K562 (cell line): ENCODE data around the gene TTC28. TPM values are rescaled to one million over a fixed set of nuclear protein-coding genes. Genes with fewer than 3 reads are reported as not detected.

Experiments
- ATAC-seq: fragments of 200-7000 bp; cut with Tn5 transposase; 3 replicates; pipeline ENCODE4 v1.9.1; 2020; ENCODE audit warnings: moderate library complexity
- BruUV-seq: library from RNA; stranded (reverse); fragments of 400-500 nt; replicated peaks from 2 replicates; lab custom pipeline; 2021; lab: Mats Ljungman, UMichigan
- CTCF ChIA-PET: fragments of 300-600 bp; formaldehyde crosslinking; extraction: SDS; loops from one replicate; lab custom pipeline; 2021; ENCODE audit warnings: low intra/inter-chr PET ratio; lab: Yijun Ruan, JAX
- POLR2A ChIA-PET: fragments of 300-600, 350-650 bp; sonication (Branson Sonifier 250); formaldehyde crosslinking; extraction: SDS; loops from one replicate; lab custom pipeline; 2021; ENCODE audit warnings: antibody characterized with exemption, inconsistent platforms; lab: Yijun Ruan, JAX
- DNase-seq, 4 experiments: peaks; one replicate each; pipeline versions ENCODE4 v3.0.0 to v3.0.0-alpha.2; 2011 to 2018; ENCODE audit warnings: low spot score in 3 of 4, mixed read lengths in 3 of 4; ENCODE audit errors: extremely low read depth in 1 of 4
- FAIRE-seq: peaks from 2 replicates; lab custom pipeline; 2011; peaks lifted over from hg19 to GRCh38; lab: Jason Lieb, UNC
- H2AFZ ChIP-seq: 2 replicates; pipeline ENCODE4 v1.6.0; 2011; ENCODE audit warnings: low read depth, low read length, control low read depth, inconsistent platforms
- H3K27ac ChIP-seq: fragments of 200-600 bp; 3 replicates; pipeline ENCODE4 v1.8.0; 2011; ENCODE audit warnings: low read depth, mild to moderate bottlenecking, control low read depth, inconsistent platforms, low read length, moderate library complexity, mixed read lengths; ENCODE audit errors: extremely low read depth
- H3K27me3 ChIP-seq, 2 experiments: fragments of 300-600 bp in 1 of 2; 2 replicates in 1 of 2; 3 replicates in 1 of 2; pipeline versions ENCODE4 v1.6.0 to v1.8.0; 2011; ENCODE audit warnings: inconsistent platforms in 2 of 2, low read length in 2 of 2, mild to moderate bottlenecking in 1 of 2, mixed read lengths in 1 of 2, moderate library complexity in 1 of 2; ENCODE audit not compliant: control insufficient read depth in 2 of 2, insufficient read depth in 2 of 2
- H3K36me3 ChIP-seq: fragments of 300-600 bp; 3 replicates; pipeline ENCODE4 v1.8.0; 2011; ENCODE audit warnings: mild to moderate bottlenecking, low read length, inconsistent platforms; ENCODE audit not compliant: control insufficient read depth, insufficient read depth
- H3K4me1 ChIP-seq, 2 experiments: fragments of 200-600 bp in 1 of 2; replicated peaks in 1 of 2; 2 replicates in 1 of 2; 3 replicates in 1 of 2; pipeline versions ENCODE4 v1.5.1 to v1.8.0; 2011; ENCODE audit warnings: inconsistent platforms in 2 of 2, low read length in 2 of 2, mild to moderate bottlenecking in 1 of 2, mixed read lengths in 1 of 2, moderate library complexity in 1 of 2; ENCODE audit not compliant: control insufficient read depth in 2 of 2, insufficient read depth in 2 of 2
- H3K4me2 ChIP-seq: 2 replicates; pipeline ENCODE4 v1.6.1; 2011; ENCODE audit warnings: low read length, control low read depth, inconsistent platforms, mixed read lengths; ENCODE audit not compliant: insufficient read depth
- H3K4me3 ChIP-seq: fragments of 200-600 bp; sonication (generic), shearing (Covaris generic); 2 replicates; pipeline ENCODE4 v1.5.1; 2016; ENCODE audit warnings: control low read depth, inconsistent platforms
- H3K79me2 ChIP-seq: fragments of 200-600 bp; 3 replicates; pipeline ENCODE4 v1.8.0; 2011; ENCODE audit warnings: low read length, inconsistent platforms; ENCODE audit not compliant: control insufficient read depth, insufficient read depth
- H3K9ac ChIP-seq, 2 experiments: 2 replicates each; pipeline versions ENCODE4 v1.6.0 to v1.6.1; 2011; ENCODE audit warnings: low read depth in 2 of 2, low read length in 2 of 2, control low read depth in 1 of 2, inconsistent platforms in 1 of 2, mild to moderate bottlenecking in 1 of 2, mixed read lengths in 1 of 2; ENCODE audit not compliant: insufficient read depth in 1 of 2
- H3K9me1 ChIP-seq: one replicate; pipeline ENCODE4 v1.6.0; 2011; ENCODE audit warnings: inconsistent platforms, mild to moderate bottlenecking, low read length, moderate library complexity; ENCODE audit not compliant: control insufficient read depth, insufficient read depth
- H3K9me3 ChIP-seq: replicated peaks from 2 replicates; pipeline ENCODE4 v1.5.1; 2011; ENCODE audit warnings: low read depth, low read length, inconsistent platforms; ENCODE audit not compliant: control insufficient read depth, insufficient read depth
- H4K20me1 ChIP-seq: replicated peaks from 2 replicates; pipeline ENCODE4 v1.6.1; 2011; ENCODE audit warnings: low read length, inconsistent platforms, mixed read lengths; ENCODE audit not compliant: control insufficient read depth, insufficient read depth
- ELF4 ChIP-seq: fragments of 450-650 bp; formaldehyde crosslinking; IDR thresholded peaks from 2 replicates; pipeline ENCODE4 v1.4.0; 2022; ENCODE audit warnings: missing genetic modification characterization
- MCM5 ChIP-seq: fragments of 450-650 bp; IDR thresholded peaks from 2 replicates; pipeline ENCODE4 v1.6.1; 2016; ENCODE audit warnings: low read depth
- TAF1 ChIP-seq: IDR thresholded peaks from 2 replicates; pipeline ENCODE4 v1.6.1; 2011; ENCODE audit warnings: mild to moderate bottlenecking, low read length, moderate library complexity; ENCODE audit not compliant: insufficient read depth, control insufficient read depth, severe bottlenecking; ENCODE audit errors: extremely low read depth
- YY1 ChIP-seq, 3 experiments: IDR thresholded peaks; 2 replicates each; pipeline ENCODE4 v1.6.1; 2011; ENCODE audit warnings: low read length in 2 of 3, mild to moderate bottlenecking in 2 of 3, moderate library complexity in 2 of 3, borderline replicate concordance in 1 of 3, control low read depth in 1 of 3, low read depth in 1 of 3; ENCODE audit not compliant: insufficient read depth in 3 of 3, insufficient replicate concordance in 2 of 3, control insufficient read depth in 1 of 3, insufficient read length in 1 of 3; ENCODE audit errors: extremely low read depth in 1 of 3
- ZFX ChIP-seq: sonication (generic); formaldehyde crosslinking; IDR thresholded peaks from 2 replicates; pipeline ENCODE4 v1.8.0; 2022; ENCODE audit warnings: mild to moderate bottlenecking, missing genetic modification reagents, moderate library complexity
- WGBS: fragments of 100-300 bp; shearing (Covaris generic); methylation state at CpG from one replicate; pipeline ENCODE4 v1.1.6; 2016; ENCODE audit warnings: low coverage, mixed read lengths; ENCODE audit not compliant: insufficient coverage; ENCODE audit errors: missing lambda C conversion rate; 5-methylcytosine and 5-hydroxymethylcytosine counted together
- in situ Hi-C: fragments of 300-500 bp; cut with MboI; formaldehyde crosslinking; loops from 4 replicates; pipeline ENCODE4 v1.15.0; 2018; ENCODE audit warnings: inconsistent platforms, mixed read lengths
- intact Hi-C: fragments of 100-400 bp; cut with micrococcal nuclease; formaldehyde crosslinking; loops from 2 replicates; pipeline ENCODE4 v1.14.2; 2022
- polyA plus RNA-seq, 8 experiments: library from polyadenylated mRNA; depleted of rRNA in 4 of 8; stranded (reverse) in 5 of 8; unstranded in 3 of 8; fragments of >200 nt; fragmentation: Nextera tagmentation in 2 of 8; fragmentation: Illumina TruSeq in 1 of 8; extraction: Ambion mirVana in 2 of 8; extraction: Trizol in 1 of 8; gene quantifications; 2 replicates each; pipeline versions ENCODE4 v1.2.1 to v1.2.3, GENCODE V29; 2011 to 2014; ENCODE audit warnings: inconsistent platforms in 1 of 8, missing spikeins in 1 of 8
- total RNA-seq, 7 experiments: library from RNA; depleted of rRNA in 6 of 7; stranded (reverse); fragments of >200 nt in 6 of 7; fragmentation: Illumina TruSeq in 2 of 7; extraction: Trizol in 2 of 7; gene quantifications; 2 replicates each; pipeline versions ENCODE4 v1.2.1 to v1.2.3, GENCODE V29; 2011 to 2021; ENCODE audit warnings: low replicate concordance in 1 of 7

TTC28 gene
- total and polyA plus RNA-seq, 9 of the 15 experiments (the other 6 are each of a cell fraction or from before 2014, with no cell fraction given): 0.22 to 10.7 (median 3.1) TPM

GRCh38 chr22:28188178-28188879 lies 491.3 kb downstream of the TTC28 start:
- TF ChIP-seq ELF4 (CRISPR knock-in tag) (no peak), YY1 (IDR thresholded peaks at IDR 0.05; ENCODE audit: borderline replicate concordance in 1 of 3, control insufficient read depth in 1 of 3, extremely low read depth in 1 of 3, insufficient read depth in 3 of 3, insufficient read length in 1 of 3, insufficient replicate concordance in 2 of 3, low read depth in 1 of 3, low read length in 2 of 3) (no peak), TAF1 (no peak), ZFX (CRISPR knock-in tag) (no peak), MCM5 (no peak)
- whole genome bisulfite sequencing: 32% methylated on average over 5 of the region's 5 CpGs
- BruUV-seq: no TSS peak
- no peak for ATAC-seq
- Histone ChIP-seq H4K20me1 (no peaks in the 10 kb centered on the region), H3K27ac (no peak overlapping the region), H3K9ac (no peak overlapping the region), H3K36me3 (no peaks in the 10 kb centered on the region), H3K79me2 (no peaks in the 10 kb centered on the region), H3K9me1 (no peaks in the 10 kb centered on the region), H3K9me3 (no peaks in the 10 kb centered on the region), H3K27me3 (no peaks in the 10 kb centered on the region), H3K4me3 (no peak overlapping the region), H3K4me1 (no peaks in the 10 kb centered on the region), H2AFZ (no peak overlapping the region), H3K4me2 (no peak overlapping the region)
- in situ Hi-C loops (no loop called here), intact Hi-C loops (no loop called here)
- ChIA-PET POLR2A (no interaction called here), CTCF (no interaction called here)
- no peak for FAIRE-seq
- DNase-seq: no peak
